Epithelial cell of proximal tubule (primary cell): ENCODE results near the gene GATD1. TPM values are rescaled to one million over a fixed set of nuclear protein-coding genes. Genes with fewer than 3 reads are reported as not detected.

Source experiments
- DNase-seq: peaks from one replicate; pipeline ENCODE4 v3.0.0-alpha.2; 2011; ENCODE audit warnings: low read depth
- H3K4me3 ChIP-seq: 2 replicates; pipeline ENCODE4 v1.5.1; 2011; ENCODE audit warnings: low read depth, mild to moderate bottlenecking, low read length
- CTCF ChIP-seq: conservative IDR thresholded peaks from 2 replicates; pipeline ENCODE4 v1.5.1; 2012; ENCODE audit warnings: low read depth, mild to moderate bottlenecking, low read length
- total RNA-seq: library from RNA; depleted of rRNA; stranded (reverse); fragments of >200 nt; gene quantifications from 2 replicates; pipeline ENCODE4 v1.2.3, GENCODE V29; 2015

Gene GATD1
- total RNA-seq: 32.6 and 68.8 TPM in 2 replicates

- TF ChIP-seq CTCF: no peak
- peak within 1 kb of the TSS; percentile 79 for H3K4me3 ChIP-seq
- no peak for DNase-seq
Observed at GRCh38 chr11:777288-778255, at the start of gene GATD1. TSS of gene GATD1 (minus strand) at chr11:777487. CDS start at chr11:777462, 25 bp downstream.

- no peak for TF ChIP-seq CTCF
- peak overlapping the region; percentile 48 for H3K4me3 ChIP-seq
- no peak for DNase-seq
Observed at GRCh38 chr11:826836-827145, 49.5 kb upstream of the GATD1 start.

- TF ChIP-seq CTCF: no peak
- H3K4me3 ChIP-seq: no peak overlapping the region
- DNase-seq: no peak
Observed at GRCh38 chr11:826227-826621, 48.9 kb upstream of the GATD1 start.

- DNase-seq: no peak
- TF ChIP-seq CTCF: no peak
- no peak overlapping the region for H3K4me3 ChIP-seq
Observed at GRCh38 chr11:825366-826226, 48.3 kb upstream of the GATD1 start.

- no peak overlapping the region for H3K4me3 ChIP-seq
- no peak for TF ChIP-seq CTCF
- no peak for DNase-seq
Observed at GRCh38 chr11:824942-825341, 47.7 kb upstream of the GATD1 start.

GRCh38 chr11:824292-824880, 47.1 kb upstream of the GATD1 start:
- no peak for DNase-seq
- TF ChIP-seq CTCF: no peak
- H3K4me3 ChIP-seq: no peak overlapping the region
